ENCODE data around the gene SLC10A2. TPM values are rescaled to one million over a fixed set of nuclear protein-coding genes. Genes with fewer than 3 reads are reported as not detected.

Gene SLC10A2
- total RNA-seq, 2 experiments from 2014 or later: not detected

- no peaks in the 10 kb centered on the region for H3K36me3 Mint-ChIP-seq (ENCODE audit: low read depth)
- H3K27me3 Mint-ChIP-seq: no peaks in the 10 kb centered on the region
- H3K4me3 Mint-ChIP-seq: no peak overlapping the region
- ChIA-PET POLR2A (no interaction called here), CTCF (interaction anchor here (0.6 kb wide), 1 partner anchor 168 kb away, joined by 3 read pairs; no protein-coding TSS in a partner anchor)
- peaks cover 4% of the 10 kb centered on the region for H3K9me3 Mint-ChIP-seq (ENCODE audit: low read depth)
- DNase-seq (no peak), ATAC-seq (no peak)
- intact Hi-C loops (cut with DNase I, micrococcal nuclease): no loop called here
- H3K27ac Mint-ChIP-seq: no peak overlapping the region
- no peaks in the 10 kb centered on the region for H3K4me1 Mint-ChIP-seq
These were observed 21.1 kb upstream of the SLC10A2 start for GRCh38 chr13:103087275-103087674.

- no peak for ATAC-seq
- Mint-ChIP-seq H3K9me3 (ENCODE audit: low read depth) (no peaks in the 10 kb centered on the region), H3K4me3 (no peak overlapping the region), H3K4me1 (no peaks in the 10 kb centered on the region), H3K27ac (no peak overlapping the region), H3K27me3 (peaks cover 12% of the 10 kb centered on the region), H3K36me3 (ENCODE audit: low read depth) (no peaks in the 10 kb centered on the region)
- intact Hi-C loops (cut with DNase I, micrococcal nuclease): no loop called here
- ChIA-PET CTCF (no interaction called here), POLR2A (no interaction called here)
- DNase-seq: no peak
These were observed 15.2 kb upstream of the SLC10A2 start for GRCh38 chr13:103081435-103081834.

GRCh38 chr13:103078158-103078557, 11.9 kb upstream of the SLC10A2 start:
- Mint-ChIP-seq H3K4me1 (no peaks in the 10 kb centered on the region), H3K27ac (no peak overlapping the region), H3K4me3 (no peak overlapping the region), H3K27me3 (peaks cover 12% of the 10 kb centered on the region), H3K36me3 (ENCODE audit: low read depth) (no peaks in the 10 kb centered on the region), H3K9me3 (ENCODE audit: low read depth) (no peaks in the 10 kb centered on the region)
- DNase-seq: no peak
- ChIA-PET POLR2A (no interaction called here), CTCF (no interaction called here)
- intact Hi-C loops (cut with DNase I, micrococcal nuclease): no loop called here
- no peak for ATAC-seq

- no peak overlapping the region for H3K4me3 Mint-ChIP-seq
- H3K27me3 Mint-ChIP-seq: no peaks in the 10 kb centered on the region
- no peak overlapping the region for H3K27ac Mint-ChIP-seq
- ChIA-PET CTCF (no interaction called here), POLR2A (no interaction called here)
- H3K9me3 Mint-ChIP-seq (ENCODE audit: low read depth): peaks cover 2% of the 10 kb centered on the region
- H3K4me1 Mint-ChIP-seq: no peaks in the 10 kb centered on the region
- no peaks in the 10 kb centered on the region for H3K36me3 Mint-ChIP-seq (ENCODE audit: low read depth)
- intact Hi-C loops (cut with DNase I, micrococcal nuclease): no loop called here
- ATAC-seq: no peak
- no peak for DNase-seq
These were observed 2.6 kb upstream of the SLC10A2 start for GRCh38 chr13:103068836-103069235.

GRCh38 chr13:103067751-103068555, 1.7 kb upstream of the SLC10A2 start:
- ChIA-PET CTCF (no interaction called here), POLR2A (no interaction called here)
- ATAC-seq (no peak), DNase-seq (no peak)
- Mint-ChIP-seq H3K4me3 (no peak overlapping the region), H3K9me3 (ENCODE audit: low read depth) (peaks cover 2% of the 10 kb centered on the region), H3K4me1 (no peaks in the 10 kb centered on the region), H3K27ac (no peak overlapping the region), H3K36me3 (ENCODE audit: low read depth) (no peaks in the 10 kb centered on the region), H3K27me3 (no peaks in the 10 kb centered on the region)
- intact Hi-C loops (cut with DNase I, micrococcal nuclease): no loop called here

- no peak for DNase-seq
- H3K27me3 Mint-ChIP-seq: no peaks in the 10 kb centered on the region
- no peak overlapping the region for H3K4me3 Mint-ChIP-seq
- no peaks in the 10 kb centered on the region for H3K4me1 Mint-ChIP-seq
- no peaks in the 10 kb centered on the region for H3K9me3 Mint-ChIP-seq (ENCODE audit: low read depth)
- H3K27ac Mint-ChIP-seq: no peak overlapping the region
- POLR2A ChIA-PET: no interaction called here
- H3K36me3 Mint-ChIP-seq (ENCODE audit: low read depth): no peaks in the 10 kb centered on the region
- intact Hi-C loops (cut with DNase I, micrococcal nuclease): no loop called here
- CTCF ChIA-PET: no interaction called here
- no peak for ATAC-seq
These were observed 646 bp upstream of the SLC10A2 start for GRCh38 chr13:103066781-103067345.

GRCh38 chr13:103063376-103063775, 2.8 kb downstream of the SLC10A2 start:
- H3K4me1 Mint-ChIP-seq: no peaks in the 10 kb centered on the region
- H3K9me3 Mint-ChIP-seq (ENCODE audit: low read depth): peaks cover 6% of the 10 kb centered on the region
- no peak overlapping the region for H3K27ac Mint-ChIP-seq
- DNase-seq (no peak), ATAC-seq (no peak)
- H3K4me3 Mint-ChIP-seq: no peak overlapping the region
- intact Hi-C loops (cut with DNase I, micrococcal nuclease): no loop called here
- POLR2A ChIA-PET: no interaction called here
- CTCF ChIA-PET: interaction anchor here (0.9 kb wide), 1 partner anchor 16 kb away, joined by 3 read pairs; no protein-coding TSS in a partner anchor
- no peaks in the 10 kb centered on the region for H3K36me3 Mint-ChIP-seq (ENCODE audit: low read depth)
- no peaks in the 10 kb centered on the region for H3K27me3 Mint-ChIP-seq

- H3K4me1 Mint-ChIP-seq: no peaks in the 10 kb centered on the region
These were observed 4.1 kb downstream of the SLC10A2 start for GRCh38 chr13:103062079-103062478.

GRCh38 chr13:103056008-103056407, 10.2 kb downstream of the SLC10A2 start:
- intact Hi-C loops (cut with DNase I, micrococcal nuclease): no loop called here
- no peak for ATAC-seq
- ChIA-PET POLR2A (no interaction called here), CTCF (interaction anchor here (0.6 kb wide), 1 partner anchor 716 kb away, joined by 3 read pairs; no protein-coding TSS in a partner anchor)
- Mint-ChIP-seq H3K4me1 (no peaks in the 10 kb centered on the region), H3K4me3 (no peak overlapping the region), H3K36me3 (ENCODE audit: low read depth) (no peaks in the 10 kb centered on the region), H3K9me3 (ENCODE audit: low read depth) (peaks cover 21% of the 10 kb centered on the region), H3K27me3 (no peaks in the 10 kb centered on the region), H3K27ac (no peak overlapping the region)
- no peak for DNase-seq

More at GRCh38 chr13:103062079-103062478, 4.1 kb downstream of the SLC10A2 start:
- intact Hi-C loops (cut with DNase I, micrococcal nuclease): no loop called here
- Mint-ChIP-seq H3K4me3 (no peak overlapping the region), H3K36me3 (ENCODE audit: low read depth) (no peaks in the 10 kb centered on the region), H3K9me3 (ENCODE audit: low read depth) (peaks cover 9% of the 10 kb centered on the region), H3K27me3 (no peaks in the 10 kb centered on the region), H3K27ac (no peak overlapping the region)
- CTCF ChIA-PET: no interaction called here
- no peak for DNase-seq
- ATAC-seq: no peak
- POLR2A ChIA-PET: no interaction called here

GRCh38 chr13:103055166-103055565, 11.1 kb downstream of the SLC10A2 start:
- Mint-ChIP-seq H3K9me3 (ENCODE audit: low read depth) (peaks cover 21% of the 10 kb centered on the region), H3K4me3 (no peak overlapping the region), H3K27ac (no peak overlapping the region), H3K36me3 (ENCODE audit: low read depth) (no peaks in the 10 kb centered on the region), H3K4me1 (no peaks in the 10 kb centered on the region), H3K27me3 (no peaks in the 10 kb centered on the region)
- intact Hi-C loops (cut with DNase I, micrococcal nuclease): no loop called here
- ChIA-PET CTCF (no interaction called here), POLR2A (no interaction called here)
- no peak for DNase-seq
- no peak for ATAC-seq

GRCh38 chr13:103046676-103047075, 19.5 kb downstream of the SLC10A2 start:
- no peaks in the 10 kb centered on the region for H3K36me3 Mint-ChIP-seq (ENCODE audit: low read depth)

GRCh38 chr13:103044056-103044455, 22.2 kb downstream of the SLC10A2 start:
- Mint-ChIP-seq H3K4me1 (no peaks in the 10 kb centered on the region), H3K27me3 (no peaks in the 10 kb centered on the region), H3K4me3 (no peak overlapping the region), H3K9me3 (ENCODE audit: low read depth) (no peaks in the 10 kb centered on the region), H3K36me3 (ENCODE audit: low read depth) (no peaks in the 10 kb centered on the region), H3K27ac (no peak overlapping the region)
- CTCF ChIA-PET: no interaction called here
- intact Hi-C loops (cut with DNase I, micrococcal nuclease): no loop called here
- DNase-seq (no peak), ATAC-seq (no peak)
- POLR2A ChIA-PET: no interaction called here

More at GRCh38 chr13:103046676-103047075, 19.5 kb downstream of the SLC10A2 start:
- Mint-ChIP-seq H3K4me1 (no peaks in the 10 kb centered on the region), H3K27me3 (no peaks in the 10 kb centered on the region), H3K4me3 (no peak overlapping the region), H3K9me3 (ENCODE audit: low read depth) (no peaks in the 10 kb centered on the region), H3K27ac (no peak overlapping the region)
- no peak for ATAC-seq
- DNase-seq: no peak
- ChIA-PET POLR2A (no interaction called here), CTCF (no interaction called here)
- intact Hi-C loops (cut with DNase I, micrococcal nuclease): no loop called here
